Endodermal cell (in vitro differentiated cells): ENCODE data around the gene UNC13A. TPM values are rescaled to one million over a fixed set of nuclear protein-coding genes. Genes with fewer than 3 reads are reported as not detected.
"Not testable (repeated sequence)": the region's sequence is repeated elsewhere in the genome, so short reads cannot be mapped to it uniquely, and the experiment has no call there.

Experiments used
- DNase-seq: peaks from one replicate; pipeline ENCODE4 v3.0.0-alpha.2; 2017
- H3K27ac ChIP-seq: 2 replicates; pipeline ENCODE4 v1.5.1; 2013; ENCODE audit warnings: mild to moderate bottlenecking, low read depth, low read length, moderate library complexity
- H3K27me3 ChIP-seq: 2 replicates; pipeline ENCODE4 v1.6.1; 2013; ENCODE audit warnings: mild to moderate bottlenecking, low read length, moderate library complexity; ENCODE audit not compliant: insufficient read depth, control insufficient read depth, poor library complexity, severe bottlenecking
- H3K36me3 ChIP-seq: 2 replicates; pipeline ENCODE4 v1.7.0; 2013; ENCODE audit warnings: mild to moderate bottlenecking, low read length, moderate library complexity; ENCODE audit not compliant: control insufficient read depth, insufficient read depth
- H3K4me1 ChIP-seq: one replicate; pipeline ENCODE4 v1.7.0; 2013; ENCODE audit warnings: low read length; ENCODE audit not compliant: control insufficient read depth, insufficient read depth
- H3K4me3 ChIP-seq: 2 replicates; pipeline ENCODE4 v1.5.1; 2013; ENCODE audit warnings: mild to moderate bottlenecking, low read length, moderate library complexity
- H3K9ac ChIP-seq: 2 replicates; pipeline ENCODE4 v1.6.1; 2013; ENCODE audit warnings: mild to moderate bottlenecking, low read length, moderate library complexity; ENCODE audit not compliant: poor library complexity, severe bottlenecking; ENCODE audit errors: extremely low read depth
- H3K9me3 ChIP-seq: 2 replicates; pipeline ENCODE4 v1.6.1; 2013; ENCODE audit warnings: mild to moderate bottlenecking, low read length, moderate library complexity; ENCODE audit not compliant: control insufficient read depth
- H3K27ac Mint-ChIP-seq: 2 replicates; pipeline ENCODE4 v1.8.0; 2020; ENCODE audit warnings: mixed read lengths
- H3K27me3 Mint-ChIP-seq: 2 replicates; pipeline ENCODE4 v1.8.0; 2021; ENCODE audit warnings: mild to moderate bottlenecking, mixed read lengths; ENCODE audit not compliant: insufficient read depth
- H3K36me3 Mint-ChIP-seq: 2 replicates; pipeline ENCODE4 v1.8.0; 2020; ENCODE audit warnings: low read depth, mixed read lengths
- H3K4me1 Mint-ChIP-seq: 2 replicates; pipeline ENCODE4 v1.8.0; 2020; ENCODE audit warnings: mixed read lengths
- H3K4me3 Mint-ChIP-seq: 2 replicates; pipeline ENCODE4 v1.8.0; 2020; ENCODE audit warnings: mild to moderate bottlenecking, moderate library complexity, mixed read lengths
- H3K9me3 Mint-ChIP-seq: 2 replicates; pipeline ENCODE4 v1.8.0; 2020; ENCODE audit warnings: mild to moderate bottlenecking, mixed read lengths
- WGBS, 2 experiments: methylation state at CpG; one replicate each; pipeline versions ENCODE4 v1.1.5 to v1.1.7; 2013; ENCODE audit warnings: missing lambda C conversion rate in 2 of 2, mixed read lengths in 1 of 2; ENCODE audit not compliant: insufficient coverage in 1 of 2, insufficient read length in 1 of 2; 5-methylcytosine and 5-hydroxymethylcytosine counted together
- total RNA-seq, 2 donors: library from RNA; stranded (reverse); fragmentation: NEBNext Ultra II Directional in 1 of 2; extraction: Animal tissue kit (Norgen Biotek cat#: 25700) in 1 of 2; gene quantifications; 2 replicates in 1 of 2; 3 replicates in 1 of 2; pipeline ENCODE4 v1.2.1, GENCODE V29; 2021
- TF ChIP-seq, protein P1 (sequence below): fragments of 200-600 bp; sonication (generic); conservative IDR thresholded peaks from 2 replicates; pipeline ENCODE4 v1.5.0; 2021; ENCODE audit warnings: antibody characterized with exemption, mild to moderate bottlenecking

Gene UNC13A
- total RNA-seq, 2 donors from 2014 or later, result 5.6 to 10.7 TPM

DNA sequence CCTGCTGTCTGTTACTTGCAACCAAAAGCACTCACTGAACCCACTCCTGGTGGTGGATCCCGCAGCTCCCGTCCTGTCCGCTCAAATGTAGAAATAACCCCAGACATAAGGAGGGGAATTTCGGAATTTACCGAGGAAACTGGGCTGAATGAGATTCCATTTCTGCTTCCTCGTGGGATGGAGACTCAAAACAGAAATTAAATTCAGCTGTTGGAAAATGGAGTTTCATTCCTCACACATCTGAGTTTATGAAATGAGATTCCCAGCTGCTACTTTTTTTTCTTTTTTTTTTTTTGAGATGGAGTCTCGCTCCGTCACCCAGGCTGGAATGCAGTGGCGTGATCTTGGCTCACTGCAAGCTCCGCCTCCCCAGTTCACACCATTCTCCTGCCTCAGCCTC is 88.4 kb downstream of the UNC13A start:
- H3K4me3 Mint-ChIP-seq, result no peak overlapping the region
- no peaks in the 10 kb centered on the region for H3K27me3 ChIP-seq
- 93 to 96% methylated on average over 10 of the region's 10 CpGs for WGBS, 2 experiments

DNA sequence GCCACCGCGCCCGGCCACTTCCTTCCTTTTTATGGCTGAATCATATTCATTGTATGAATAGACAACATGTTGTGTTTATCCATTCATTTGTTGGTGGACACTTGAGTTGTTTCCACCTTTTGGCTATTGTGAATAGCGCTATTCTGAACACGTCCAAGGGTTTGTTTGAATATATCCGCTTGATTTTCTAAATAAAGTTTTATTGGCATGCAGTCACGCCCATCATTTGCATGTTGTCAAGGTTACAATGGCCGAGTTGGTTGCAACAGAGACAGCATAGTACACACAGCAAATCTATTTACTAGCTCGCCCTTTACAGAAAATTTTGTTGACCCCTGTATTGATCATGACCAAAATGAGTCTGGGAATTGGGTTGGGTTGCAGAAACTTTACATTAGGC is 89.2 kb downstream of the UNC13A start:
- no peaks in the 10 kb centered on the region for H3K9me3 ChIP-seq
- H3K4me3 ChIP-seq, result no peak overlapping the region
- 94 to 97% methylated on average over 5 to 9 of the region's 9 CpGs for WGBS, 2 experiments
- peaks cover 20% of the 10 kb centered on the region for H3K27me3 Mint-ChIP-seq
- no peaks in the 10 kb centered on the region for H3K27me3 ChIP-seq
- H3K9me3 Mint-ChIP-seq, result no peaks in the 10 kb centered on the region
- no peak overlapping the region for H3K27ac Mint-ChIP-seq
- H3K4me1 Mint-ChIP-seq, result peaks cover 6% of the 10 kb centered on the region
- no peaks in the 10 kb centered on the region for H3K36me3 ChIP-seq
- H3K36me3 Mint-ChIP-seq, result no peaks in the 10 kb centered on the region
- H3K27ac ChIP-seq, result no peak overlapping the region
- TF ChIP-seq, protein P1, sequence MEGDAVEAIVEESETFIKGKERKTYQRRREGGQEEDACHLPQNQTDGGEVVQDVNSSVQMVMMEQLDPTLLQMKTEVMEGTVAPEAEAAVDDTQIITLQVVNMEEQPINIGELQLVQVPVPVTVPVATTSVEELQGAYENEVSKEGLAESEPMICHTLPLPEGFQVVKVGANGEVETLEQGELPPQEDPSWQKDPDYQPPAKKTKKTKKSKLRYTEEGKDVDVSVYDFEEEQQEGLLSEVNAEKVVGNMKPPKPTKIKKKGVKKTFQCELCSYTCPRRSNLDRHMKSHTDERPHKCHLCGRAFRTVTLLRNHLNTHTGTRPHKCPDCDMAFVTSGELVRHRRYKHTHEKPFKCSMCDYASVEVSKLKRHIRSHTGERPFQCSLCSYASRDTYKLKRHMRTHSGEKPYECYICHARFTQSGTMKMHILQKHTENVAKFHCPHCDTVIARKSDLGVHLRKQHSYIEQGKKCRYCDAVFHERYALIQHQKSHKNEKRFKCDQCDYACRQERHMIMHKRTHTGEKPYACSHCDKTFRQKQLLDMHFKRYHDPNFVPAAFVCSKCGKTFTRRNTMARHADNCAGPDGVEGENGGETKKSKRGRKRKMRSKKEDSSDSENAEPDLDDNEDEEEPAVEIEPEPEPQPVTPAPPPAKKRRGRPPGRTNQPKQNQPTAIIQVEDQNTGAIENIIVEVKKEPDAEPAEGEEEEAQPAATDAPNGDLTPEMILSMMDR, result no peak
- no peak for DNase-seq
- H3K9ac ChIP-seq, result no peak overlapping the region
- H3K4me1 ChIP-seq, result no peaks in the 10 kb centered on the region
- no peak overlapping the region for H3K4me3 Mint-ChIP-seq

More for the DNA sequence above, 88.4 kb downstream of the UNC13A start:
- no peak for DNase-seq
- no peak overlapping the region for H3K9ac ChIP-seq
- TF ChIP-seq, protein P1, result no peak
- H3K9me3 Mint-ChIP-seq, result no peaks in the 10 kb centered on the region
- no peaks in the 10 kb centered on the region for H3K36me3 ChIP-seq
- peaks cover 25% of the 10 kb centered on the region for H3K27me3 Mint-ChIP-seq
- peaks cover 6% of the 10 kb centered on the region for H3K4me1 Mint-ChIP-seq
- H3K27ac ChIP-seq, result no peak overlapping the region
- H3K27ac Mint-ChIP-seq, result no peak overlapping the region
- no peaks in the 10 kb centered on the region for H3K36me3 Mint-ChIP-seq
- no peak overlapping the region for H3K4me3 ChIP-seq
- no peaks in the 10 kb centered on the region for H3K9me3 ChIP-seq
- H3K4me1 ChIP-seq, result no peaks in the 10 kb centered on the region

DNA sequence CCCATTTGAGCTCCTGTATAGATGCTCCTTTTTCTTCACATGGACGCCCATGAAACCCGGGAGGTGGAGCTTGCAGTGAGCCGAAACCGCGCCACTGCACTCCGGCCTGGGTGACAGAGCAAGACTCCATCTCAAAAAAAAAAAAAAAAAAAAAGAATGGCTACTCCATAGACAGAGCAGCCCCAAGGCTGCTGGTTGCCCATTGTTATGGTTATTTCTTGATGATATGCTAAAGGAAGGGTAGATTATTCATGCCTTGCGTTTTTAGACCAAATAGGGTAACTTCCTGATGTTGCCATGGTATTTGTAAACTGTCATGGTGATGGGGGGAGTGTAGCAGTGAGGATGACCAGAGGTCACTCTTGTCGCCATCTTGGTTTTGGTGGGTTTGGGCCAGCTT is 90.1 kb downstream of the UNC13A start:
- WGBS, 2 experiments, result 74% methylated on average over 8 of the region's 8 CpGs; no CpG with 5 or more reads in 1 of the 2 experiments
- not testable (repeated sequence) for H3K36me3 Mint-ChIP-seq, H3K27ac Mint-ChIP-seq, H3K9me3 Mint-ChIP-seq, DNase-seq, H3K36me3 ChIP-seq, H3K9me3 ChIP-seq, H3K4me3 ChIP-seq, H3K9ac ChIP-seq, H3K27me3 ChIP-seq, H3K4me3 Mint-ChIP-seq, H3K4me1 ChIP-seq, H3K27ac ChIP-seq, H3K4me1 Mint-ChIP-seq
- peaks cover 14% of the 10 kb centered on the region for H3K27me3 Mint-ChIP-seq

DNA sequence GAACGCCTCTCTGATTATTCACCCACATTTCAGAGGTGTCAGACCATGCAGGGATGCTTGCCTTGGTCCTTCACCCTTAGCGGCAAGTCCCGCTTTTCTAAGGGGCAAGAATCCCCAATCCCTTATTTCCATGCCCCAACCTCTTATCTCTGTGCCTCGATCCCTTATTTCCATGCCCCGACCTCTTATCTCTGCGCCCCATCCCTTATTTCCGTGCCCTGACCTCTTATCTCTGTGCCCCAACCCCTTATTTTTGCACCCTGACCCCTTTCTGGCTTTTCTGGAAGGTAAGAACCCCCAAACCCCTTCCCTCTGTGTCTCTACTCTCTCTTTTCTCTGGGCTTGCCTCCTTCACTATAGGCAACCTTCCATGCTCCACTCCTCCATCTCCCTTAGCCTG is 93.9 kb downstream of the UNC13A start:
- not testable (repeated sequence) for H3K9me3 Mint-ChIP-seq, DNase-seq, H3K36me3 ChIP-seq, H3K36me3 Mint-ChIP-seq, H3K27ac ChIP-seq, H3K4me1 Mint-ChIP-seq, H3K9ac ChIP-seq, H3K4me3 Mint-ChIP-seq, H3K4me3 ChIP-seq, H3K27ac Mint-ChIP-seq, H3K4me1 ChIP-seq, H3K9me3 ChIP-seq
- H3K27me3 ChIP-seq, result peaks cover 22% of the 10 kb centered on the region
- WGBS, 2 experiments, result 67 to 78% methylated on average over 4 to 7 of the region's 7 CpGs
- peaks cover 14% of the 10 kb centered on the region for H3K27me3 Mint-ChIP-seq
